ENCODE measurements around the gene ARL16. TPM values are rescaled to one million over a fixed set of nuclear protein-coding genes. Genes with fewer than 3 reads are reported as not detected.
"Not testable (repeated sequence)": the region's sequence is repeated elsewhere in the genome, so short reads cannot be mapped to it uniquely, and the experiment has no call there.

ARL16 gene
- polyA plus RNA-seq, 1 donor from 2014 or later: 156 TPM

DNA sequence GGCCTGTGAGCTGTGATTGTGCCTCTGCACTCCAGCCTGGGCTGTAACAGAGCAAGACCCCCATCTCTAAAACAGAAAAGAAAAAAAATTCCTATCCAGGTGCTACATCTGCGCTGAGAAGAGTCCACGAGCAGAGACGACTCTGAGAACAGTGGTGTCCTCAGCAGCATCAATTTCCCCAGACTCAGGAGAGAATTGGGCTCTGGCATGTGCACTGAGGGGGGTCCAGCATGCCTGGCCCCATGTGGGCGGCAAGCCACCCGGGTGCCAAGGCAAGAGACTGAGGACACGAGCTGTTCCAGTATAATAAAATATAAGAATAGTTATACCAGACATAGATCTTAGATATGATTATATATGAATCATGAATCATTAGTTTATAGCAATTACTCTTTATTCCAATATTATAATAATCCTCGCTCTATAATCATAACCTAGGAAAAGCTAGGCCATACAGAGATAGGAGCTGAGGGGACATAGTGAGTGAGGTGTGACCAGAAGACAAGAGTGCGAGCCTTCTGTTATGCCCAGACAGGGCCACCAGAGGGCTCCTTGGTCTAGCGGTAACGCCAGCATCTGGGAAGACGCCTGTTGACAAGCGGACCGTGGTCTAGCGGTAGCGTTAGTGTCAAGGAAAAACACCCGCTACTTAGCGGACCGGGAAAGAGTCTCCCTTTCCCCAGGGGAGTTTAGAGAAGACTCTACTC is 7.9 kb downstream of the ARL16 start:
- not testable (repeated sequence) for H3K36me3 ChIP-seq (ENCODE audit: insufficient read depth, low read length); H3K79me2 ChIP-seq (replicated peaks; ENCODE audit: insufficient read depth, low read length); H3K27me3 ChIP-seq (ENCODE audit: insufficient read depth, low read depth, low read length); H3K9me3 ChIP-seq (ENCODE audit: low read length); H3K4me2 ChIP-seq (ENCODE audit: low read length); H3F3A ChIP-seq (ENCODE audit: insufficient read depth, low read length, poor library complexity, severe bottlenecking); H3K4me3 ChIP-seq (ENCODE audit: low read length); H3K9me2 ChIP-seq (ENCODE audit: insufficient read depth, low read length); H2AFZ ChIP-seq (ENCODE audit: low read depth, low read length); H3K9ac ChIP-seq (ENCODE audit: low read length); H4K20me1 ChIP-seq (ENCODE audit: insufficient read depth); H3K27ac ChIP-seq (ENCODE audit: low read length)
- TF ChIP-seq SMC3 (conservative IDR thresholded peaks at IDR 0.05; ENCODE audit: poor library complexity): peak; percentile 51
- TF ChIP-seq, protein P1, sequence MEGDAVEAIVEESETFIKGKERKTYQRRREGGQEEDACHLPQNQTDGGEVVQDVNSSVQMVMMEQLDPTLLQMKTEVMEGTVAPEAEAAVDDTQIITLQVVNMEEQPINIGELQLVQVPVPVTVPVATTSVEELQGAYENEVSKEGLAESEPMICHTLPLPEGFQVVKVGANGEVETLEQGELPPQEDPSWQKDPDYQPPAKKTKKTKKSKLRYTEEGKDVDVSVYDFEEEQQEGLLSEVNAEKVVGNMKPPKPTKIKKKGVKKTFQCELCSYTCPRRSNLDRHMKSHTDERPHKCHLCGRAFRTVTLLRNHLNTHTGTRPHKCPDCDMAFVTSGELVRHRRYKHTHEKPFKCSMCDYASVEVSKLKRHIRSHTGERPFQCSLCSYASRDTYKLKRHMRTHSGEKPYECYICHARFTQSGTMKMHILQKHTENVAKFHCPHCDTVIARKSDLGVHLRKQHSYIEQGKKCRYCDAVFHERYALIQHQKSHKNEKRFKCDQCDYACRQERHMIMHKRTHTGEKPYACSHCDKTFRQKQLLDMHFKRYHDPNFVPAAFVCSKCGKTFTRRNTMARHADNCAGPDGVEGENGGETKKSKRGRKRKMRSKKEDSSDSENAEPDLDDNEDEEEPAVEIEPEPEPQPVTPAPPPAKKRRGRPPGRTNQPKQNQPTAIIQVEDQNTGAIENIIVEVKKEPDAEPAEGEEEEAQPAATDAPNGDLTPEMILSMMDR (IDR thresholded peaks at IDR 0.05; ENCODE audit: poor library complexity, severe bottlenecking): peak; percentile 61

DNA sequence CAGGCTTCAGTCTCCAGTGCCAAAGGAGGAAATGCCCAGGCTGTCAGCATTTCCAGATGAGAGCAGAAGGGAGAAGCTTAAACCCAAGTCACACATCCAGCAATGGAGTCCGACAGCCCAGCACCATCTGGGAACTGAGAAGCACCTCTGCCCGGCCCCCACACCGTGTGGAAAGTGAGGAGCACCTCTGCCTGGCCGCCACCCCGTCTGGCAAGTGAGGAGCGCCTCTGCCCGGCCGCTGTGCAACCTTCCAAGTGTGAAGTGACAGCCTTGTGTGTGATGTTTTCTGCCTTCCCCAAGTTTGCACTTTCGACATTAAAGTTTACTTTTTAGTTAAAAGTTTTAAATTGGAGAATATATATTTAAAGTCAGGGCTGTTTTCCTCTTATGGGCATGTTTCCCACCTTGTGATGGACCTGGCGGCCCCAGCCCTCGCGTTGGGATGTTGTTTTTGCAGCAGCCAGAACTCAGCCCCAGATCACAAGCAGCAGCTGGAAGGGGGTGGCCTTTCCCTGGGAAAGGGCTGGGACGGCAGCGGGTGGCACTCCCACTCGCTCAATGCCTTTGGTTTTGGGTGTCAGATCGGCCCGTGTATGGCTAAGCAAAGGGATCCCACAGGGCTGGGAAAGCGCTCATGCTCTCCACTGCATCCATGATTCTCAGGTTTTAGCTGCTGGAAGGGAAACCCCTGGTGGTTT is 9.9 kb downstream of the ARL16 start:
- H3K4me2 ChIP-seq (ENCODE audit: low read length): no peak overlapping the region
- H3K9ac ChIP-seq (ENCODE audit: low read length): no peak overlapping the region
- no peak overlapping the region for H3K27ac ChIP-seq (ENCODE audit: low read length)
- TF ChIP-seq MXI1 (conservative IDR thresholded peaks at IDR 0.05; ENCODE audit: poor library complexity, severe bottlenecking): no peak
- TF ChIP-seq REST (IDR thresholded peaks at IDR 0.05; ENCODE audit: borderline replicate concordance): no peak
- no peak for TF ChIP-seq POLR2AphosphoS5 (IDR thresholded peaks at IDR 0.05)
- TF ChIP-seq, protein P1 (IDR thresholded peaks at IDR 0.05; ENCODE audit: poor library complexity, severe bottlenecking): no peak
- no peak for TF ChIP-seq RAD21 (conservative IDR thresholded peaks at IDR 0.05)
- no peak for TF ChIP-seq EP300 (conservative IDR thresholded peaks at IDR 0.05; ENCODE audit: poor library complexity, severe bottlenecking)
- TF ChIP-seq TAF1 (IDR thresholded peaks at IDR 0.05; ENCODE audit: low read depth): no peak
- no peak for TF ChIP-seq SMC3 (conservative IDR thresholded peaks at IDR 0.05; ENCODE audit: poor library complexity)
- no peak for TF ChIP-seq EZH2 (IDR thresholded peaks at IDR 0.05; ENCODE audit: borderline replicate concordance, insufficient read depth, low read length, poor library complexity, severe bottlenecking)
- no peaks in the 10 kb centered on the region for H3K27me3 ChIP-seq (ENCODE audit: insufficient read depth, low read depth, low read length)
- H2AFZ ChIP-seq (ENCODE audit: low read depth, low read length): no peak overlapping the region
- H3K9me3 ChIP-seq (ENCODE audit: low read length): no peaks in the 10 kb centered on the region
- H3K36me3 ChIP-seq (ENCODE audit: insufficient read depth, low read length): no peaks in the 10 kb centered on the region
- no peaks in the 10 kb centered on the region for H3F3A ChIP-seq (ENCODE audit: insufficient read depth, low read length, poor library complexity, severe bottlenecking)
- no peaks in the 10 kb centered on the region for H3K79me2 ChIP-seq (replicated peaks; ENCODE audit: insufficient read depth, low read length)
- no peak overlapping the region for H3K4me3 ChIP-seq (ENCODE audit: low read length)
- H3K9me2 ChIP-seq (ENCODE audit: insufficient read depth, low read length): no peaks in the 10 kb centered on the region
- H4K20me1 ChIP-seq (ENCODE audit: insufficient read depth): no peaks in the 10 kb centered on the region

Measured in neural cell (in vitro differentiated cells).